ENCODE measurements around the gene PPARG.
"Not testable (repeated sequence)": the region's sequence is repeated elsewhere in the genome, so short reads cannot be mapped to it uniquely, and the experiment has no call there.

PPARG gene

DNA sequence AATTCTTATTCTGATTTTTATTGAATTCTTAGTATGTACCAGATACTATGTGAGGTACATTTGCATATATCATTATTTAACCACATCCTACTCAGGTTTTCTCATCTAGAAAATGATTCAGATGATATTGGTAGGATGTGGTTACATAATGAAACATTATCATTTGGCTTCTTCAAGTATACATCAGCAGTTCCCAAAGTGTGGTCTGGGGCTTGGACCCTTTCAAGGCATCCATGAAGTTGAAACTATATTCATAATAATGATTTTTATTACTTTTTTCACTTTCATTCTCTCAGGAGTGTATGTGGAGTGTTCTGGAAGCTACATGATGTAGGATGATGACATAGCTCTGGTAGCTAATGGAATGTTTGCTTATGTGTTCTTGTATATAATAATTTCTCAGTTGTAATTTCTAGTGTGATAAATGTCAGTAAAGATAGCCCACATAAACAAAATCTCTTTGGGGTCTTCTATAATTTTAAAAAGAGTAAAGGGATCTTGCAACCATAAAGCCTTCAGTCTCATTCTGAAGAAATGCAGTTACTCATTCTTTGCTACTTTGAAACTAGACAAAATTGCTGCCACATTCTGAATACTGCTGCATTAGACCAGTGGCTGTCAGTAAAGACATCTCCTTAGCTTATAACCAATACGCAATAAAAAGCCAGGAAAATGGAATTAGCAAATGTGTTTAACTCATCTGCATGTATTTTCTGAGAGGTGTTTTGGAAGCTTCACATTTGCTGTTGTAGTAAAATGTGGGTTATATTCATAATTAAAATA lies 95.8 kb downstream of the PPARG start:
- Histone ChIP-seq H3K27me3 (replicated peaks in 2 of 5; ENCODE audit: control insufficient read depth in 4 of 5, insufficient read depth in 5 of 5, low read length in 4 of 5) (peaks cover 0 to 58% (median 21%) of the 10 kb centered on the region in 5 experiments), H3K36me3 (ENCODE audit: control insufficient read depth in 4 of 4, insufficient read depth in 4 of 4, low read length in 3 of 4) (no peaks in the 10 kb centered on the region), H3K9me3 (ENCODE audit: control extremely low read depth in 1 of 5, control insufficient read depth in 4 of 5, insufficient read depth in 2 of 5, low read depth in 1 of 5, low read length in 4 of 5) (peaks cover 0 to 6% (median 0%) of the 10 kb centered on the region in 5 experiments), H3K4me3 (ENCODE audit: control insufficient read depth in 1 of 7, extremely low read depth in 1 of 7, insufficient read depth in 4 of 7, low read depth in 2 of 7, low read length in 6 of 7) (no peak overlapping the region), H3K27ac (ENCODE audit: insufficient read depth in 1 of 2, low read depth in 1 of 2, low read length in 2 of 2, poor library complexity in 1 of 2, severe bottlenecking in 2 of 2) (no peak overlapping the region), H3K4me1 (ENCODE audit: control extremely low read depth in 1 of 4, control insufficient read depth in 4 of 4, insufficient read depth in 4 of 4, low read length in 3 of 4) (peaks cover 0 to 16% (median 13%) of the 10 kb centered on the region in 4 experiments)
- DNase-seq: no peak
- no CpG with 5 or more reads among the region's 1 CpG for WGBS (ENCODE audit: insufficient coverage)
- ChIA-PET POLR2A (no interaction called here), CTCF (no interaction called here)

DNA sequence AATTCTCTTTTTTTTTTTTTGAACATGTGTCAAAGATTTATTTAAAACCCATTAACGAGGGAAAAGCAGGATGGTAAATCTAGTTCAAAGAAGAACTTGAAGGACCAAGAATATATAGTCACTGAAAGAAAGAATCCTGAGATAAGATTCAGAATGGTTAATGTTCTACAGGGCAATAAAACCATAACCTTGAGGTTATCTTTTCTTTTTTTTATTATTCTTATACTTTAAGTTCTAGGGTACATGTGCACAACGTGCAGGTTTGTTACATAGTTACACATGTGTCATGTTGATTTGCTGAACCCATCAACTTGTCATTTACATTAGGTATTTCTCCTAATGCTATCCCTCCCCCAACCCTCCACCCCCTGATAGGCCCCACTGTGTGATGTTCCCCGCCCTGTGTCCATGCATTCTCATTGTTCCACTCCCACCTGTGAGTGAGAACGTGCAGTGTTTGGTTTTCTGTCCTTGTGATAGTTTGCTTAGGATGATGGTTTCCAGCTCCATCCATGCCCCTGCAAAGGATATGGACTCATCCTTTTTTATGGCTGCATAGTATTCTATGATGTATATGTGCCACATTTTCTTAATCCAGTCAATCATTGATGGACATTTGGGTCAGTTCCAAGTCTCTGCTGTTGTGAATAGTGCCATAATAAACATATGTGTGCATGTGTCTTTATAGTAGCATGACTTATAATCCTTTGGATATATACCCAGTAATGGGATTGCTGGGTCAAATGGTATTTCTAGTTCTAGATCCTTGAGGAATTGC lies 97.8 kb downstream of the PPARG start:
- H3K9me3 ChIP-seq (ENCODE audit: control extremely low read depth in 1 of 5, control insufficient read depth in 4 of 5, insufficient read depth in 2 of 5, low read depth in 1 of 5, low read length in 4 of 5); H3K36me3 ChIP-seq (ENCODE audit: control insufficient read depth in 4 of 4, insufficient read depth in 4 of 4, low read length in 3 of 4); H3K27ac ChIP-seq (ENCODE audit: insufficient read depth in 1 of 2, low read depth in 1 of 2, low read length in 2 of 2, poor library complexity in 1 of 2, severe bottlenecking in 2 of 2); CTCF ChIA-PET; H3K4me1 ChIP-seq (ENCODE audit: control extremely low read depth in 1 of 4, control insufficient read depth in 4 of 4, insufficient read depth in 4 of 4, low read length in 3 of 4); DNase-seq; POLR2A ChIA-PET; H3K4me3 ChIP-seq (ENCODE audit: control insufficient read depth in 1 of 7, extremely low read depth in 1 of 7, insufficient read depth in 4 of 7, low read depth in 2 of 7, low read length in 6 of 7): not testable (repeated sequence)
- no CpG with 5 or more reads among the region's 4 CpGs for WGBS (ENCODE audit: insufficient coverage)
- peaks cover 0 to 66% (median 25%) of the 10 kb centered on the region in 5 experiments for H3K27me3 ChIP-seq (replicated peaks in 2 of 5; ENCODE audit: control insufficient read depth in 4 of 5, insufficient read depth in 5 of 5, low read length in 4 of 5)

DNA sequence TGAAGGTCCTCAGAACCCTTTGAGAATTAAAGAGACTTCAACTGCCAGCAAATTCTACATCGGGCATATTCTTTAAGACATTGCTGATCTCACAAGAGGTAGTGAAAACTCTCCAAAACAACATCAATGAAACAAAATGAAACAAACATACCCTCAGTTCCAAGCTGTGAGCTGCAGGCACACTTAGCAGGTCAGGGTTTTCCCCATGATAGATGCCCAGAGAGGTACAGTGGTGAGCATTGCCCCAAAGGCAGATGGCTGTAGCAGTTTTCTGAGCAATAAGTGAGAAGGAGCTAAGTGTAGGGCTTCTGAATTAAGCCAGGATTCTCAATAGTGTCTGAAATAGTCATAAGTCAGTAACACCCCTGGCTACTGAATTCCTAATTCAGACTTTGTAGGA lies 99.3 kb downstream of the PPARG start:
- DNase-seq: no peak
- H3K9me3 ChIP-seq (ENCODE audit: control extremely low read depth in 1 of 5, control insufficient read depth in 4 of 5, insufficient read depth in 2 of 5, low read depth in 1 of 5, low read length in 4 of 5): peaks cover 0 to 6% (median 0%) of the 10 kb centered on the region in 5 experiments
- no peak overlapping the region for H3K27ac ChIP-seq (ENCODE audit: insufficient read depth in 1 of 2, low read depth in 1 of 2, low read length in 2 of 2, poor library complexity in 1 of 2, severe bottlenecking in 2 of 2)
- H3K36me3 ChIP-seq (ENCODE audit: control insufficient read depth in 4 of 4, insufficient read depth in 4 of 4, low read length in 3 of 4): no peaks in the 10 kb centered on the region
- ChIA-PET POLR2A (interaction anchor here (0.6 kb wide), 1 partner anchor 660 kb away, joined by 3 read pairs; no protein-coding TSS in a partner anchor), CTCF (no interaction called here)
- H3K4me3 ChIP-seq (ENCODE audit: control insufficient read depth in 1 of 7, extremely low read depth in 1 of 7, insufficient read depth in 4 of 7, low read depth in 2 of 7, low read length in 6 of 7): no peak overlapping the region
- H3K4me1 ChIP-seq (ENCODE audit: control extremely low read depth in 1 of 4, control insufficient read depth in 4 of 4, insufficient read depth in 4 of 4, low read length in 3 of 4): no peaks in the 10 kb centered on the region
- no CpG with 5 or more reads among the region's 1 CpG for whole genome bisulfite sequencing (ENCODE audit: insufficient coverage)
- H3K27me3 ChIP-seq (replicated peaks in 2 of 5; ENCODE audit: control insufficient read depth in 4 of 5, insufficient read depth in 5 of 5, low read length in 4 of 5): peaks cover 0 to 68% (median 29%) of the 10 kb centered on the region in 5 experiments

DNA sequence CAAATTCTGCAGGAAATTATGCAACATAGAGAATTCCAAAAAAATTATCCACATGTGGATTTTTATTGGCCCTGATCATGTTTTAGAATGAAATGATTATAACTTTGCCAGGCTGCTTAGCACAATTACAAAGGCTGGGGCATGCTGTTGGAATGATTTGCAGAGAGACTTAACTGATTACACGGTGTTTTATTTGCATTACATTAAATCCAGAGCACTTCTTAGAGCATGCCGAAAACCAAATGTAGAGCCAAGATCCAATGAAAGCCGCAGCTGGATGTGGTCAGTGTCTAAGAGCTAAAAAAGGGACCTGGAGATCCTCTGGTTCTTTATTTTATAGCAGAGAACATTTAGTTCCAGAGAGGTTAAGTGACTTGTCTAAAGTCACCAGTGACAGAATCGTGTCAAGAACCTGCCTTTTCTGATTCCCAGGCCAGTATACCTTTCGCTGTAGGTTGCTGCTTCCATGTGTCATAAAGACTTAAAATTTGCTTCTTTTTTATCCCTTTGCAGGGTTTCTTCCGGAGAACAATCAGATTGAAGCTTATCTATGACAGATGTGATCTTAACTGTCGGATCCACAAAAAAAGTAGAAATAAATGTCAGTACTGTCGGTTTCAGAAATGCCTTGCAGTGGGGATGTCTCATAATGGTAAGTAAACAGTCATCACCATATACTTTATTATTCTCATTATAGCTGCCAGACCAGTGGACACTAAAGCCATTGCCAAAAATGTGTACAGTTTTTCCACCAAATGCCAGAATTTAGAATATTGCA lies 103.4 kb downstream of the PPARG start:
- Histone ChIP-seq H3K9me3 (ENCODE audit: control extremely low read depth in 1 of 5, control insufficient read depth in 4 of 5, insufficient read depth in 2 of 5, low read depth in 1 of 5, low read length in 4 of 5) (peaks cover 0 to 4% (median 0%) of the 10 kb centered on the region in 5 experiments), H3K27me3 (replicated peaks in 2 of 5; ENCODE audit: control insufficient read depth in 4 of 5, insufficient read depth in 5 of 5, low read length in 4 of 5) (peaks cover 0 to 56% (median 28%) of the 10 kb centered on the region in 5 experiments), H3K36me3 (ENCODE audit: control insufficient read depth in 4 of 4, insufficient read depth in 4 of 4, low read length in 3 of 4) (no peaks in the 10 kb centered on the region), H3K27ac (ENCODE audit: insufficient read depth in 1 of 2, low read depth in 1 of 2, low read length in 2 of 2, poor library complexity in 1 of 2, severe bottlenecking in 2 of 2) (no peak overlapping the region), H3K4me1 (ENCODE audit: control extremely low read depth in 1 of 4, control insufficient read depth in 4 of 4, insufficient read depth in 4 of 4, low read length in 3 of 4) (no peaks in the 10 kb centered on the region), H3K4me3 (ENCODE audit: control insufficient read depth in 1 of 7, extremely low read depth in 1 of 7, insufficient read depth in 4 of 7, low read depth in 2 of 7, low read length in 6 of 7) (no peak overlapping the region)
- WGBS (ENCODE audit: insufficient coverage): 95% methylated on average over 6 of the region's 8 CpGs
- CTCF ChIA-PET: interaction anchor here (0.7 kb wide), 1 partner anchor 1960 kb away, joined by 3 read pairs; no protein-coding TSS in a partner anchor
- POLR2A ChIA-PET: no interaction called here
- no peak for DNase-seq

DNA sequence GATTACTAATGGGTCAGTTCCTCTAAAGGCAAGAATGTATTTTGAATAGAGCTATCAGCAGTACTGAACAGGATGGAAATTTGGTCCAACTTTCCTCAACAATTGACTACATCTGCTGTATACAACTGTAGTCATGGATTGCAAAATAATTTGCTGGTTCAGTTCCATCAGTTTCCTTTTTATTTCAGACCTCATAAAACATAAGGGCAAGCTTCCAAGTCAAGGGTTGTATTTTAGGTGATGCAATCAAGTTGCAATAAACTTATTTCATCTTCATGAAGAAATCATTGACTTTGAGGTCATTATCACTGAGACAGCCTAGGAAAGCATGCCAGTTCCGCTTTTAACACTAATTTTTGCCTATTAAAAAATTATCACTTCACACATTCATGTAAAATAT lies 105.0 kb downstream of the PPARG start:
- POLR2A ChIA-PET: no interaction called here
- H3K36me3 ChIP-seq (ENCODE audit: control insufficient read depth in 4 of 4, insufficient read depth in 4 of 4, low read length in 3 of 4): no peaks in the 10 kb centered on the region
- CTCF ChIA-PET: no interaction called here
- H3K9me3 ChIP-seq (ENCODE audit: control extremely low read depth in 1 of 5, control insufficient read depth in 4 of 5, insufficient read depth in 2 of 5, low read depth in 1 of 5, low read length in 4 of 5): peaks cover 0 to 4% (median 0%) of the 10 kb centered on the region in 5 experiments
- H3K27ac ChIP-seq (ENCODE audit: insufficient read depth in 1 of 2, low read depth in 1 of 2, low read length in 2 of 2, poor library complexity in 1 of 2, severe bottlenecking in 2 of 2): no peak overlapping the region
- no peak overlapping the region for H3K4me3 ChIP-seq (ENCODE audit: control insufficient read depth in 1 of 7, extremely low read depth in 1 of 7, insufficient read depth in 4 of 7, low read depth in 2 of 7, low read length in 6 of 7)
- DNase-seq: no peak
- no peaks in the 10 kb centered on the region for H3K4me1 ChIP-seq (ENCODE audit: control extremely low read depth in 1 of 4, control insufficient read depth in 4 of 4, insufficient read depth in 4 of 4, low read length in 3 of 4)
- WGBS (ENCODE audit: insufficient coverage): no CpG with 5 or more reads among the region's 1 CpG
- H3K27me3 ChIP-seq (replicated peaks in 2 of 5; ENCODE audit: control insufficient read depth in 4 of 5, insufficient read depth in 5 of 5, low read length in 4 of 5): peaks cover 0 to 59% (median 17%) of the 10 kb centered on the region in 5 experiments

DNA sequence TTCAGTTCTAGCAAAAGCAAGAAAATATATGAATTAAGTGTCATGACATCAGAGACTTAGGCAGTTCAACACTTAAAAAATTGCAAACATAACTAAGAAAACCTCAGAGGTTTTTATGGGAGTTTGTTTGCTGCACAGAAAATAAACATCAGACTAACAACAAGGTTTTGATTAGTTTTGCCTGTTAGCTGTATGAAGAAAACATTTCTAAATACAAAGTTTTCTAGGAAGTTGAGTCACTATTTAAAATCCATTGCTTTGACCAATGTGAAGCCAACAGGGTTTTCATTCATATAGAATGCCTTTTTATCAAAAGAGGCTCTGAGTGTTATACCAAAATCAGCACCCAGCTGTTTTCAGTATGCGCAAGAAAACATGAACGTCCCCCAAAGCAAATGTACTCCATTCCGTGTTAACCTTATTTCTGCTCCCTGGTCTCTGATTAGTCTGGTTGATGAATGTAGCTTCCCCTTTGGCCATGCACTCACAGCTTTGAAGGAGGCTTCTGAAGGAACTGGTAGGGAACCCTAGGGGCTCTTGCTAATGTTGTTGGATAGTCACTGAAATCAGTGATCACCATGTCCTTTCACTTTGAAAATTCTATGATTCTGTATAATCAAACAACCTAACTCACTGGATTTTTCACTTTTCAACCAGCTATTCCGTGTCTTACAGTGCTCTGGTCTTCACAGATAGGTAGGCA lies 105.8 kb downstream of the PPARG start:
- Histone ChIP-seq H3K4me1 (ENCODE audit: control extremely low read depth in 1 of 4, control insufficient read depth in 4 of 4, insufficient read depth in 4 of 4, low read length in 3 of 4) (no peaks in the 10 kb centered on the region), H3K36me3 (ENCODE audit: control insufficient read depth in 4 of 4, insufficient read depth in 4 of 4, low read length in 3 of 4) (no peaks in the 10 kb centered on the region), H3K9me3 (ENCODE audit: control extremely low read depth in 1 of 5, control insufficient read depth in 4 of 5, insufficient read depth in 2 of 5, low read depth in 1 of 5, low read length in 4 of 5) (no peaks in the 10 kb centered on the region), H3K27me3 (replicated peaks in 2 of 5; ENCODE audit: control insufficient read depth in 4 of 5, insufficient read depth in 5 of 5, low read length in 4 of 5) (peaks cover 0 to 52% (median 15%) of the 10 kb centered on the region in 5 experiments), H3K27ac (ENCODE audit: insufficient read depth in 1 of 2, low read depth in 1 of 2, low read length in 2 of 2, poor library complexity in 1 of 2, severe bottlenecking in 2 of 2) (no peak overlapping the region), H3K4me3 (ENCODE audit: control insufficient read depth in 1 of 7, extremely low read depth in 1 of 7, insufficient read depth in 4 of 7, low read depth in 2 of 7, low read length in 6 of 7) (no peak overlapping the region)
- ChIA-PET POLR2A (no interaction called here), CTCF (no interaction called here)
- WGBS (ENCODE audit: insufficient coverage): 92% methylated on average over 2 of the region's 4 CpGs
- DNase-seq: no peak
